Measurements from ENCODE around the gene TMEM88. TPM values are rescaled to one million over a fixed set of nuclear protein-coding genes. Genes with fewer than 3 reads are reported as not detected.
A peak's percentile ranks its signal among the peaks of the same experiment; 100 is the strongest.

TMEM88 gene
- total RNA-seq, 2 donors from 2014 or later: 16.8 to 26.8 TPM

DNA sequence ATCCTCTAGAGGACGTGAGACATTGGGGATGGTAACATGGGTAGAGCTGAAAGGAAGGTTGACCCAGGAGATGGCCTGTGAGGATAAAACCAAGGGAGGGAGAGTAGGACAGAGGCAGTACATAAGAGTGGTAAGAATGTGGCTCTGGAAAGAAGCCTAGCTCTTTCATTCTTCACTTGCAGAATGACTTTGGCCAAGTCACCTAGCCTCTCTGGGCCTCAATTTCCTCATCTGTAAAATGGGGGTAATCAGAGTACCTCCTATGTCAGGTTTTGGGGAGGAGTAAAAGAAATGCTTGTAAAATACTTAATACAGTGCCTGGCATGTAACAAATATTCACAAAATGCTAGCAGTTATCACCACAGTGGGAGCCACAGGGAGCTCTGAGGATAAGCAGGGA is 14.0 kb upstream of the TMEM88 start:
- WGBS, 2 experiments (ENCODE audit: insufficient coverage in 1 of 2, insufficient read length in 1 of 2): 74% methylated on average over 1 of the region's 1 CpG; no CpG with 5 or more reads in 1 of the 2 experiments
- no peak for DNase-seq
- Histone ChIP-seq H3K9me3 (ENCODE audit: control insufficient read depth, low read length) (no peaks in the 10 kb centered on the region), H3K27me3 (ENCODE audit: control insufficient read depth, insufficient read depth, low read length, poor library complexity, severe bottlenecking) (no peaks in the 10 kb centered on the region), H3K9ac (ENCODE audit: extremely low read depth, low read length, poor library complexity, severe bottlenecking) (peak overlapping the region; percentile 71), H3K4me1 (ENCODE audit: control insufficient read depth, insufficient read depth, low read length) (peaks cover 11% of the 10 kb centered on the region), H3K36me3 (ENCODE audit: control insufficient read depth, insufficient read depth, low read length) (peaks cover 15% of the 10 kb centered on the region), H3K4me3 (ENCODE audit: low read length) (peak overlapping the region; percentile 93), H3K27ac (ENCODE audit: low read depth, low read length) (peak overlapping the region; percentile 92)
- Mint-ChIP-seq H3K27ac (peak overlapping the region; percentile 83), H3K4me3 (peak overlapping the region; percentile 82), H3K36me3 (ENCODE audit: low read depth) (peaks cover 15% of the 10 kb centered on the region), H3K27me3 (ENCODE audit: insufficient read depth) (peaks cover 2% of the 10 kb centered on the region), H3K9me3 (no peaks in the 10 kb centered on the region), H3K4me1 (peaks cover 41% of the 10 kb centered on the region)
- TF ChIP-seq, protein P1, sequence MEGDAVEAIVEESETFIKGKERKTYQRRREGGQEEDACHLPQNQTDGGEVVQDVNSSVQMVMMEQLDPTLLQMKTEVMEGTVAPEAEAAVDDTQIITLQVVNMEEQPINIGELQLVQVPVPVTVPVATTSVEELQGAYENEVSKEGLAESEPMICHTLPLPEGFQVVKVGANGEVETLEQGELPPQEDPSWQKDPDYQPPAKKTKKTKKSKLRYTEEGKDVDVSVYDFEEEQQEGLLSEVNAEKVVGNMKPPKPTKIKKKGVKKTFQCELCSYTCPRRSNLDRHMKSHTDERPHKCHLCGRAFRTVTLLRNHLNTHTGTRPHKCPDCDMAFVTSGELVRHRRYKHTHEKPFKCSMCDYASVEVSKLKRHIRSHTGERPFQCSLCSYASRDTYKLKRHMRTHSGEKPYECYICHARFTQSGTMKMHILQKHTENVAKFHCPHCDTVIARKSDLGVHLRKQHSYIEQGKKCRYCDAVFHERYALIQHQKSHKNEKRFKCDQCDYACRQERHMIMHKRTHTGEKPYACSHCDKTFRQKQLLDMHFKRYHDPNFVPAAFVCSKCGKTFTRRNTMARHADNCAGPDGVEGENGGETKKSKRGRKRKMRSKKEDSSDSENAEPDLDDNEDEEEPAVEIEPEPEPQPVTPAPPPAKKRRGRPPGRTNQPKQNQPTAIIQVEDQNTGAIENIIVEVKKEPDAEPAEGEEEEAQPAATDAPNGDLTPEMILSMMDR (conservative IDR thresholded peaks at IDR 0.05): no peak

DNA sequence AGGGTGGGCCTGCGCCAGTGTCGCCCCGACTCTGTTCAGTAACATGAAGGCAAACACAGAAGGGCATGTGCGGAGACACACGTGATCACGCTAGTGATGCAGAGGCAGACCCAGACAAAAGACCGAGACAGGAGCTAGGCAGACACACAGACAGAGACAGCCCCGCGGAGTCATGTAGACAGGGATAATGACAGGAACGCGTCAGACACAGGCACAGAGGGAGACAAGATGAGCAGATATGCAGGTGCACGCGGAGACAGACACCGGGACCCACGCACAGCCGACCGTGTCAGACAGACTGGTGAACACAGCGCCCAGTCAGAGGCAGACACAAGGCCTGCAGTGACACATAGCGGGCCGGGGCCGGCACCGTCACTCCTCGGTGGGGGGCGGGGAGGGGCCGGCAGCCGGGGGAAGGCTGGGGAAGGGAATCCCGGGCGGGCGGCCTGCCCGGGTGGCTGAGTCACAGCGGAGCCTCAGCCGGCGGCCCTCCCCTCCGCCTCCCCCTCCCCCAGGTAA is 13.4 kb upstream of the TMEM88 start:
- WGBS, 2 experiments (ENCODE audit: insufficient coverage in 1 of 2, insufficient read length in 1 of 2): 5% methylated on average over 26 to 34 of the region's 34 CpGs
- peaks cover 2% of the 10 kb centered on the region for H3K27me3 Mint-ChIP-seq (ENCODE audit: insufficient read depth)

DNA sequence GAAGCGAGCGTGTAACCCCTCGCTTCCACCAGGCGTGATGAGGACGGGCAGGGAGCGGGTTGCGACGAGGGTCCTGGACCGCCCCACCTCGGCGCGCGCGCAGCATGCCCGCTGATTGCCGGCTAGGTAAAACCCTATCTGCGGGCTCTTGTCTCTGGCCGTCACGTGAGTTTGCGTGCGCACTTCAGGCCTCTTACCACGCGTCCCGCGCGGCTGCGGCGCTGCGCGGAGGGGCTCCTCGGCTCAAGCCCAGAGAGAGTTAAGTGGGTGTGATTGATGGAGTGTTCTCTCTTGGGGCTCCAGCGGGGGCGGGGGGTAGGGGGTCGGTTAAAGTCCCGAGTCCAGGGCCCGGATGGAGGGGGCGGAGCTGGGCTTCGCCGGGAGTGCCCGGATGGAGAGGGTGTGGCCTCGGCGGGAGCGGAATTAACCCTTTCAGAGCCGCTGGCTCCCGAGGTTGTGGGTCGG is 12.9 kb upstream of the TMEM88 start:
- Mint-ChIP-seq H3K27ac (peak overlapping the region; percentile 97), H3K9me3 (no peaks in the 10 kb centered on the region), H3K4me1 (peaks cover 40% of the 10 kb centered on the region), H3K36me3 (ENCODE audit: low read depth) (peaks cover 21% of the 10 kb centered on the region), H3K4me3 (peak overlapping the region; percentile 82), H3K27me3 (ENCODE audit: insufficient read depth) (peaks cover 2% of the 10 kb centered on the region)
- H3K9me3 ChIP-seq (ENCODE audit: control insufficient read depth, low read length): no peaks in the 10 kb centered on the region
- WGBS, 2 experiments (ENCODE audit: insufficient coverage in 1 of 2, insufficient read length in 1 of 2): 0 to 1% methylated on average over 11 to 46 of the region's 46 CpGs
- no peaks in the 10 kb centered on the region for H3K27me3 ChIP-seq (ENCODE audit: control insufficient read depth, insufficient read depth, low read length, poor library complexity, severe bottlenecking)
- H3K4me1 ChIP-seq (ENCODE audit: control insufficient read depth, insufficient read depth, low read length): peaks cover 11% of the 10 kb centered on the region
- peak overlapping the region; percentile 71 for H3K9ac ChIP-seq (ENCODE audit: extremely low read depth, low read length, poor library complexity, severe bottlenecking)
- peak overlapping the region; percentile 92 for H3K27ac ChIP-seq (ENCODE audit: low read depth, low read length)
- H3K4me3 ChIP-seq (ENCODE audit: low read length): peak overlapping the region; percentile 93
- TF ChIP-seq, protein P1 (conservative IDR thresholded peaks at IDR 0.05): no peak
- peaks cover 17% of the 10 kb centered on the region for H3K36me3 ChIP-seq (ENCODE audit: control insufficient read depth, insufficient read depth, low read length)
- peak; percentile 99 for DNase-seq

More for the DNA sequence above, 13.4 kb upstream of the TMEM88 start:
- Mint-ChIP-seq H3K27ac (peak overlapping the region; percentile 77), H3K36me3 (ENCODE audit: low read depth) (peaks cover 17% of the 10 kb centered on the region), H3K4me3 (peak overlapping the region; percentile 82), H3K9me3 (no peaks in the 10 kb centered on the region), H3K4me1 (peaks cover 41% of the 10 kb centered on the region)
- Histone ChIP-seq H3K9ac (ENCODE audit: extremely low read depth, low read length, poor library complexity, severe bottlenecking) (peak overlapping the region; percentile 71), H3K4me1 (ENCODE audit: control insufficient read depth, insufficient read depth, low read length) (peaks cover 11% of the 10 kb centered on the region), H3K36me3 (ENCODE audit: control insufficient read depth, insufficient read depth, low read length) (peaks cover 15% of the 10 kb centered on the region), H3K27me3 (ENCODE audit: control insufficient read depth, insufficient read depth, low read length, poor library complexity, severe bottlenecking) (no peaks in the 10 kb centered on the region), H3K27ac (ENCODE audit: low read depth, low read length) (peak overlapping the region; percentile 92), H3K9me3 (ENCODE audit: control insufficient read depth, low read length) (no peaks in the 10 kb centered on the region), H3K4me3 (ENCODE audit: low read length) (peak overlapping the region; percentile 93)
- TF ChIP-seq, protein P1 (conservative IDR thresholded peaks at IDR 0.05): no peak
- no peak for DNase-seq
